Stimulated activated CD4-positive, alpha-beta T cell treated with anti-CD3 and anti-CD28 coated beads, Interleukin-4, amount 100 ng/mL, for 1 hour (primary cell): ENCODE results near the gene MED15.
A peak's percentile ranks its signal among the peaks of the same experiment; 100 is the strongest.
"Not testable (repeated sequence)": the region's sequence is repeated elsewhere in the genome, so short reads cannot be mapped to it uniquely, and the experiment has no call there.

ENCODE experiments used
- DNase-seq: peaks from one replicate; pipeline ENCODE4 v3.0.0-alpha.2; 2020

MED15 gene

DNA sequence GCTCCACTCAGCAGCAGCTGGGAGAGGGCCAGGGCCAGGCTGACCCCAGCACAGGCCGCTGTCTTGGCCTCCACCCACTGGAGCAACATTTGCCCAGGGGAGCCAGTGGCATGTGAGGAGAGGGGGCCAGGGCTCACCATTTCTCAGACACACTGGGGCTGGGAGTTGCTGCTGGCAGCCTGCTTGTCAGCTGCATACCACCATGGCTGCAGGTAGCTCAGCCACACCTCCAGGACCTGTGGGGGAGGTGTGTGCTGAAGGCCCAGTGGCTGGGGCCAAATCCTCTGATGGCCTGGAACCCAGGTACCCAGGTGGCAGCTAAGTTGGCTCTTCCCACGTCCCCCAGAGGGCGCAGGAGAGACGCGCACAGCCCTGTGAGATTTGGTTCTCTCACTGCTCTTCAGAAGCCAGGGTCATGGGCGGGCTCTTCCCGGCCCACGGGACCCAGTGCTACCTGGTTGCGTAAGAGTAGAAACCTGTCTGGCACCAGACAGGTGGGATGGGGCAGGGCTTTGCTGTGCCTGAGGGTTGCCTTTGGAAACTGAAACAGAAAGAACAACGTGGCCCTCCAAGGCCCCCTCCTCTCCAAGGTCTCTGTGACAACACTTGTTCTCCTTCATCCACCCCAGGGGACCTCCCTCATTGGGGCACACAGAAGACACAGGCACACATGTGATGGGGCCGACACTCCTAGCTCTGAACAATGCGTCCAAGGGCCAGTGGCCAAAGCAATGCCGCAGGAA is 98.8 kb downstream of the MED15 start:
- DNase-seq: peak; percentile 67

DNA sequence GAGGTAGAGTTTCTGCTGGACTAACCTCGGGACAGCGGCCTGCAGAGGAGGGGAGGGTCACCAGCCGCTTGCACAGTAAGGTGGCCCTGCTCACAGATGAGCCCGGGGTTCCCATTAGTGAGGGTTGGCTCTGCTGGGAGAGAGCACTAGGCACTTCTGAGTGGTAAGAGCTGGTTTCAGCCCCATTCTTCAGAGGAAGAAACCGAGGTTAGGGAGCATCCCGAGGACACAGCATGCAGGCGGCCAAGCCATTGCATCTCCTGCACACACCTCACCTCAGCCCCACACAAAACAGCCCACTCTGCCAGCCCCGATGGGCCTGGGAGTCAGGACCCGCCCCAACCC is 99.3 kb downstream of the MED15 start:
- DNase-seq: no peak

DNA sequence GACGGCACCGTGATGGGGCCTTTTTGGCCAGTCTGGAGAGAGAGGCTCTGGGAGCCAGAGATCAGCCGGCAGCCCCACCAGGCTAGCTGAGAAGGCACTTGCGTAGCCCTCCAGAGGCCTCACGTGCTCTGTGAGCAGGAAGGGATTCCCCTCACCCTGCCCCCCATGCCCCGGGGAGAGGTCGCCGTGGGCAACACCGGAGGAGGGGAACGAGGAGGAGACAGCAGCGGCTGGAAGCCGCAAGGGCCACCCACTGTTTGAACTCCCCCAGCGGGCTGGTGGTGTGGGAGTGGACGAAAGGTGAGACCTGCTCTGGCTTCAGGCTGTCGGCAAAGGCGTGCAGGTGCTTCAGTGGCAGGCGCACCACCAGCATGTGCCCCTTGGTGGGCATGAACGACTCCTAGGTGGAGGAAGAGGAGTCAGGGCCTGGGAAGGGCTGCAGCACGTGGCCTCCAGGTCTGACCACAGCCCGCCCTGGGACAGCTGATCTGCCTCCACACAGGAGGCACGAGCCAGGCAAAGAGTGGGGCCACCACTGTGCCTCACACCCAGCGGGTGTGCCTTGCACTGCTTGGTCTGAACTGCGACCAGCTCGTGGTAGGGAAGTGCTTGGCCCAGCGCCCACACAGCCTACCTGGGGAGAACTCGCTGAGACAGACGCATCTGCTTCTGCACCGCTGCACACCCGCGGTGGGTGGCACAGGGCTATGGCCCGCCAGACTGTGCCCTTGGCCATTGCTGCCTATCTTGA is 99.9 kb downstream of the MED15 start:
- DNase-seq: no peak

DNA sequence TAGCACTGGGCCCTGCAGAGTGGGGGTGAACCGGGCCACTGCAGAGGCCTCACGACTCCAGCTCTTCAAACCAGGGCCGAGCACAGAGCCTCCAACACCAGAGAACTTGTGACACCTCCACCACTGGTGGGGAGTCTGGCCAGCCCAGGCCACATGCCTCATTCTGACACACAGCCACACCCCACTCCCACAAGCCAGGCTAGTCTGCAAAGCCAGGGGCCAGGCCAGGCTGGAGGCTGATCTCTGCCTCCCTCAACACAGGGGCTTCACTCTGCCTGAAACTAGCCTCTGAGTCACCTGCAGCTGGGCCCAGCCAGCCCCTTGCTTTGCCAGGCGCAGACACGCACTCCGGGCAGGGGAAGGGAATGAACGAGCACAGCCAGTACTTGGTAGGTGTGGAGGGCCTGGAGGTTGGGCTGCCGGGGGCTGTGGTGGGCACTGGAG is 102.9 kb downstream of the MED15 start:
- DNase-seq: no peak

DNA sequence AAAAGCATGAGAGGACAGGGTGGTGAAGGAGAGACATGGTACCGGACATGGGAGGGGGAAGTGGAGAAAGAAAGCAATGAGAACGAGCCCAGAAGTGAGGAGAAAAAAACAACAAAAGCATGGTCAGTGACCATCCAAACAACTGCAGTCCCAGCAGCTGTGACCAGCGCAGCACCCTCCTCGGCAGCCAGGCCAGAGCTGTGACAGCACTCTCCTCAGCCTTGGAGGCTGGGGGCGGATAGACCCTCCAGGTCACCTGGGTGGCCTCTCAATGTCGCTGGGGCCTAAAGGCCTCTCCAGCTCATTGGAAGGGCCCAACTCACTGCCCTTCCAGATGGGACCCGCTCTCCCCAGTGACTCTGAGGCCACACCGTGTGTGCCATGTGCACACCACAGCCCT is 103.3 kb downstream of the MED15 start:
- DNase-seq: no peak

DNA sequence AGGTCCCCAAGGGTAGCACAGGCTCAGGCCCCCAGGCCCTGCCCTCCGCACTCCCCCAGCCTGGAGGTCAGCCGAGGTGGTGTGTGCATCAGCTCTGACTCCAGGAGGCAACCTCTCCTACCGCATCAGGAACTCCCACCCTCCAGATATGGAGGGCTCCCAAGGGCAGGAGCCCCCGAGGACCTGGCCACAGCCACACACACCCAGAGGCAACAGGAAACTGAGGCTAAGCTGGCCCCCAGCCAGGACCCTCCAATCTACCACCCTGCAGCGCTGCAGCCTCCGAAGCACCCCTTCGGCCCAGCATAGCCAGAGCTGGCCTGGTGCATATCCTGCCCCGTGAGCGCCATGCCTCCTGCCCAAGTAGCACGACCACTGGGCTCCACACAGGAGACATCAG is 104.0 kb downstream of the MED15 start:
- DNase-seq: no peak

DNA sequence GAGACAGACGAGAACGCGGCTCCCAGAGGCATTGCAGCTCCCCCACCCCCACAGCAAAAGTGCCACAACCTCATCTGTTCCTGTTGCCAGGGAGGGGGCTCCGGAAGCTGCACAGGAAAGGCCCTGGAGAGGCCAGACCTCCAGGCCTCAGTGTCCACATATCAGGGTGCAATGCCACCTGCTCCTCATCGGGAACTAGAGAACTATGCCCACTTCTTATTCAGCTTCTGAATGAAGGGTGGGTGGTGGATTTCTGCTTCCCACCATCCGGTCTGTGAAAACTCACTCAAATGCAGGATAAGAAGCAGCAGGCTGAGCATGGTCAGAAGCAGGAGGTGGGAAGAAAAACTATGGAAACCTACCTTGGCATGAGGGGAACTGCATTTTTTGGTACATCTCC is 105.9 kb downstream of the MED15 start:
- DNase-seq: no peak

DNA sequence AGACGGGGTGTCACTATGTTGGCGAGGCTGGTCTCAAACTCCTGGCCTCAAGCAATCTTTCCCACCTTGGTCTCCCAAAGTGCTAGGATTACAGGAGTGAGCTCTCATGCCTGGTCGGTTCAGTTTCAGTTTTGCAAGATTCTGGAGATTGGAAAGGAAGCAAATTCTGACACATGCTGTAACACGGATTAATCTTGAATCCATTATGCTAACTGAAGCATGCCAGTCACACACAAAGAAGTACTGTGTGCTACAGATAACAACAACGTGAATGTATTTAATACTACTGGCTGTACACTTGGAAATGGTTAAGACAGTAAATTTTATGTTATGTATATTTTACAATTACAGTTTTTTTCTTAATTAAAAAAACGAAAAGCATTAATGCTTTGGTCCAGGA is 107.6 kb downstream of the MED15 start:
- DNase-seq: no peak

DNA sequence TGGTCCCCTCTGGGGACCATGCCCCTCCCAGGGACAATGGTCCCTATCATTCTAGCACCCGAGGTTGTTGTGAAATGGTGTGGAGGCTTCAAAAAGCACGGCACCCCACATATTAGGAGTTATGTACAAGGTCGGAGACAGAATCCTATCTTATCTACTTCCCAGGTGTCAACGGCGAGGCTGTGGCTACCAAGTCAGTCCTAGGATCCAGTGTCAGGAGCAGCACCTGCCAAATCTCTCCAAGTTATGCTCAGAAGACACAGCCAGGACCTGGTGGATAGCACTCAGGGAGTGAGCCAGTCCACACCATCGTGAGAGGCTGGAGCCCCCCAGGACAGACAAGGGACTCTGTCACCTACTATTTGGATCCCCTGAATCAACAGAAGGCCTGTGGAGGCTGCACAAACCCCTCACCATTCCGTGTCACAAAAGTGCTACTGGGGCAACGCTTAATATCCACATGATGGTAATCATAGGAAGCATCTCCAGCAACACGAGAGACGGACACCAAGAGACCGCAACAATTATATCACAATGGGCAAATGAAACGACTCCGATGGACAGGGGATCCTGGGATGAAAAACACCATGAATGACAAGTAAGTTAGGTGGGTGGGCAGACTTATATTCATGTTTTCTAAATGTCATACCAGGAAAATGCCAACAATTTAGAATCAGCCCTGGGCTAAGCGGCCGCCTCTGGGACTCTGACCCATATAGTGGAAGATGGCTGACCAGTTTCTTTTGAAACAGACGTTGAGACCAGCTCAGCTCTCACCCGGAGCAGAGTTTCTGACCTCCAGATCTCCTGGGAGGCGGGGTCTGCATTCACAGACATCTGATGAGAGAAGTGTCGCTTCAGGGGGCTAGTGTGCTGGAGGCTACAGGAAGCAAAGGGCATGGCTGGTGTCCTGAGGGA is 108.4 kb downstream of the MED15 start:
- DNase-seq: no peak

DNA sequence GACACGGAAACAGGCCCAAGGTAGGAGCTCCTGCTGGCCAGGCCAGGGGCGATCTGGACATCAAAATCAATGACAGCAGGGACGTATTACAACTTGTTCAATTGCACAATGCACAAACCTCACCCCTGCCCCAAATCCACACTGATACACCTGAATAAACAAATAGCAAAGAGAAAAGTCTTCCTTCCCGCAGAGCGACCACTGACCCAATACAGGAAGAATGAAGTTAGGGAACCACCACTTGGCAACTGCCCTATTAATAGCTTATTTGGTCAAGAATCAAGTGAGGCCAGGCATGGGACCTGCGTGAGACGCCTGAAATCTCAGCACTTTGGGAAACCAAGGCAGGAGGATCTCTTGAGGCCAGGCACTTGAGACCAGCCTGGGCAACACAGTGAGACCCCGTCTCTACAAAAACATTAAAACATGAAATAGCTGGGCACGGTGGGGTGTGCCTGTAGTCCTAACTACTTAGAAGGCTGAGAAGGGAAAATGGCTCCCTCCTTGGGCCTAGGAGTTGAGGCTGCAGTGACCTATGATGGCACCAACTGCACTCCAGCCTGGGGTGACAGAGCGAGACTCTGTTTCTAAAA is 109.1 kb downstream of the MED15 start:
- no peak for DNase-seq

DNA sequence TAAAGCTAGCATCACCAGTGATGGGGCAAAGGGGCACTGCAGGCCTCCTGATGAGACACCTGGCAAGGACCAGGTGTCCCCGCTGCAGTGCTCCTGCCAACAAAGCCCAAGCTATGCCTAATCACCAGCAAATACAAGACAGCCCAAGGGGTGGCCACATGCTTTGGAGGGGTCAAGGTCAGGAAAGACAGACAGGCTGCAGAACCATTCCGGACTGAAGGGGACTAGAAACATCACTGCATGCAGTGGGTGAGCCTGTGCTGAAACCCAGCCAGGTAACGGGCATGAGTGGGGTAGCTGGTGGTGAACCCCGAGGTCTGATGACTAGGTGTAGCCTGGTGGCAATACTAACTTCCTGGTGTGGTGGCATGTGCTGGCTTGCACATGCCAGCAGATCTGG is 111.1 kb downstream of the MED15 start:
- DNase-seq: no peak

DNA sequence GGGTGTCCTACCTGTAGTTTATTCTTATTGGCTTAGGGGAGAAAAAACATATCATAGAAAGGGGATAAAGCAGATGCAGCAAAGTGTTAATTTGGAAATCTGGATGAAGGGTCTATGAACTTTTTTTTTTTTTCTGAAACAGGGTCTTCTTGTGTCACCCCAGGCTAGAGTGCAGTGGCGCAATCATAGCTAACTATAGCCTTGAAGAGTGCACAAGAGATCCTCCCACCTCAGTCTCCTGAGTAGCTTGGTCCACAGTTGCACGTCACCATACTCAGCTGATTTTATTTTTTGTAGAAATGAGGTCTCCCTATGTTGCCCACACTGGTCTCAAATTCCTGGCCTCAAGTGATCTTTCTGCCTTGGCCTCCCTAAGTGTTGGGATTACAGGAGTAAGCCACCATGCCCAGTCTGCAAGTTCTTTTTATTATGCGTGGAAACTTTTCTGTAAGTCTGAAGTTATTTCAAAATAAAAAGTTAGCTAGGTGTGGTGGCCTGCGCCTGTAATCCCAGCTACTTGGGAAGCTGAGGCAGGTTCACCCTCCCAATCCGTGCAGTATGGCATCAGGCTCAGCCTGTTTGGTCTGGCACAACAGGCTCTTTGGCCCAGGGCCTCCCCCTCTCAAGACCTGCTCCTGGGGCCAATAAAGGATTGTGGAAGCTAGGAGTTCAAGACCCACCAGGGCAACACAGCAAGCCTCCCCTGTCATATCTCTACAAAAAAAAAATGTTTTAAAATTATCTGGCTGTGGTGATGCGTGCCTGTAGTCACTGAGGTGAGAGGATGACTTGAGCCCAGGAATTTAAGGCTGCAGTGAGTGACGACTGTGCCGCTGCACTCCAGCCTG is 111.9 kb downstream of the MED15 start:
- no peak for DNase-seq

DNA sequence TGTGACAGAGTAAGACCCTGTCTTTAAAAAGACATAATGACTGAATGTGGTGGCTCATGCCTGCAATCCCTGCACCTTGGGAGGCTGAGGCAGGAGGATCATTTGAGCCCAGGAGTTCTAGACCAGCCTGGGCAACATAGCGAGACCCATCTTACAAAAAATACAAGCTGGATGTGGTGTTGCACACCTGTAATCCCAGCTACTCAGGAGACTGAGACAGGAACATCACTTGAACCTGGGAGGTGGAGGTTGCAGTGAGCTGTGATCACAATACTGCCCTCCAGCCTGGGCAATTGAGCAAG is 112.4 kb downstream of the MED15 start:
- DNase-seq: not testable (repeated sequence)

DNA sequence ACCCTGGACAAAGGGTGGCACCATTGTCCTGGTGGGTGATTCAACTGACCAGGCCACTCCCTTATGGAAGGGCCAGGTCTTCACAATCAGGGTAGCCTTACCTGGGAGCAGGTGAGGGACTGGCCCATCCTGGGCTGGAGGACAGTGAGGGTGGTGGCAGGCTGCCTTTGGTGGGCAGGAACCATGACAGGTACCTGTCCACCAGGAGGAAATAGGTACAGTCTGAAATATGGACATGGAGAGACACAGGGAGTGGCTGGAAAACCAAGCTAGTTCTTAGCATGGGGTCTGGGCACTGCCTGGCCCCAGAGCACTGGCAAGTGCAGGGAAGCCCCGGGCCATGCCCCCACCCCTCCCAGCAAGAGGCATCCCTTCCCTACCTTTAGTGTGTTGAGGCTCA is 113.8 kb downstream of the MED15 start:
- DNase-seq: no peak

DNA sequence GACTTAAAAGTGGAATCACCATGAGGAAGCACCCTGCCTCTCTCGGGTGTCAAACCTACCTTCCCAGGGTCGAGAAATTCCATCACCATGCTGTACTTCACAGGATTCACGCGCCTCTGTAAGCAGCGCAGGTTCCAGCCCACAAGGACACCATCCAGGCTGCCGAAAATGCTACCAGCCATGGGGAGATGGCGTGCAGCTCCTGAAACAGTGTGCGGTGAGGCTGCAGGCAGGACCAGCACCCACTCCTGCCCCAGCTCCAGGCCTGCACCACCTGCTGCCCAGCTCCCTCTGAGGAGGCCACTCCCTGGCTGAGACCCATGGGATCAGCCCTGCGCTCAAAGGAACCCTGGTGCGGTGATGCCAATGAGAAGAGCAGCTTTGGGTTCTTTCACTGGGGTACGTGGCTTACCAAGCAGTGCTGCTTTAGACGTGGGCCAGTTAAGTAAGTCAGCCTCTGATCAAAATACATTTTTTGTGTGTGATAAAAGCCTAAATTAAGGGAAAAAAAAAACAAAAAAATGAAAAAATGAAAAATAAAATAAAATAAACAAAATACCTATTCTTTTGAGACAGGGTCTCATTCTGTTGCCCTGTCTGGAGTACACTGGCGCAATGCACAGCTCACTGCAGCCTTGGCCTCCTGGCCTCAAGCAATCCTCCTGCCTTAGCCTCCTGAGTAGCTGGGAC is 115.4 kb downstream of the MED15 start:
- DNase-seq: no peak

DNA sequence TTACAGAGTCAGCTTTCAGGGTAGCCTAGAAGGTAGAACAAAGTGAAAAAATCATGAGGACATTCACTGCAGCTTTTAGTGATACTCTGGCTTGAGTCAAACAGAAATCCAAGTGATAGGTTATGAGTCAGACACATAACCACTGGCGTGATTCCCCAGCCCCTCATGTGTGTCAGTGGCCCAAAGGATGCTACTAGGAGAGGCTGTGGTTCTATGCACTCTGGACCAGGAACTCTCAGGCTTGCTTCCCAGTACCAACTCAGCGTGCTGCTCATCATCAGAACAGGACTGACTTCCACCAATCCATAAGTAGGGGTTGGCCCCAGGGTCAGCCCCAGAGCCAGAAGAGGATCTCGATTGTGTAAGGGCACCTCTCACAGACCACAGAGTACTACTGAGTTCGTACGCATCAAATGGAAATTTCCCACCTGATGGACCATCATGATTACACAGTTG is 116.8 kb downstream of the MED15 start:
- peak; percentile 15 for DNase-seq

DNA sequence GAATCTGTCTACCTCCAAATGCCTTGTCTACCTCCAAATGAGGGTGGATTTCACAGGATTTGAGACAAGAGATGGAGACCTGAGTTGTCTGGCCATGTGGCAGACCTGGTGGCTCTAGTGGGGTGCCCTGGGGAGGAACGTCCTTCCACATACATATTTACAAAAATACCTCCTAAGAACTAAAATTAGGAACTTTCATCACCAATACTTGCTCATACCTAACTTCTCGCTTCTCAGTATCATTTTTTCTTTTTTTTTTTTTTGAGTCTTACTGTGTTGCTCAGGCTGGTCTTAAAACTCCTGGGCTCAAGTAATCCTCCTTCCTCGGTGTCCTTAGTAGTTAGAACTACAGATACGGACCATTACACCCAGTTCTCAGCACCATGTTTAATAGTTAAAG is 117.9 kb downstream of the MED15 start:
- no peak for DNase-seq

DNA sequence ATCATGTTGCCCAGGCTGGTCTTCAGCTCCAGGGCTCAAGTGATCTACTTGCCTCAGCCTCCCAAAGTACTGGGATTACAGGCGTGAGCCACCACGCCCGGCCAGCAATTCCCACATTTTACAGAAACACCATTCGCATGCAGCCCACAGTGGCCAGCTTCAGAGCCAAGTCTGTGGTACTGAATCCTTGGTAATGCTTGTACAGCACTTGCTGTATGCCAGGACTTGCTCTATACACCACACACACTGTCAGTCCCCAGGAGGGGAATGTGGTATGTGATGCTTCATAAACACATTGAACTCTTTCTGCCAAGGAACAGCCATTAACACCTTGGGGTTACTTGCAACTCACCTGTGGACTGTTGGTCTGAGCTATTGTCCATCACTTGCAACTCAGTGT is 119.4 kb downstream of the MED15 start:
- no peak for DNase-seq

DNA sequence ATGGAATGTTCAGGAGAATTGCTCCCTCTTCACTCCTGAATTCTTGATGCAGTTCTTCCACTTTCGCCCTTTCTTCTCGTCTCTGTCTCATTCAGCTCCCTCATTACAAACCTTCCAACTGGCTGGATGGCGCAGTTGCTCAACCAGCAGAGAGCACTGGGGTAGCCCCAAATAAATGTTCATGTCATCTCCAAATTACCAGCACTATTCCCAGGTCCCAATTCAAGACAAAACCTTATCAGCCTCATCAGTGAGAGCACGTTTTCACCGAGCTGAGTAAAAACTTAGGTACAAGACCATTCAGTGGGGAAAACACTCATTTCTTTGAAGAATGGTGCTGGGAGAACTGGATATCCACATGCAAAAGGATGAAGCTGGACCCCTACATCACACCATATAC is 120.0 kb downstream of the MED15 start:
- DNase-seq: no peak

DNA sequence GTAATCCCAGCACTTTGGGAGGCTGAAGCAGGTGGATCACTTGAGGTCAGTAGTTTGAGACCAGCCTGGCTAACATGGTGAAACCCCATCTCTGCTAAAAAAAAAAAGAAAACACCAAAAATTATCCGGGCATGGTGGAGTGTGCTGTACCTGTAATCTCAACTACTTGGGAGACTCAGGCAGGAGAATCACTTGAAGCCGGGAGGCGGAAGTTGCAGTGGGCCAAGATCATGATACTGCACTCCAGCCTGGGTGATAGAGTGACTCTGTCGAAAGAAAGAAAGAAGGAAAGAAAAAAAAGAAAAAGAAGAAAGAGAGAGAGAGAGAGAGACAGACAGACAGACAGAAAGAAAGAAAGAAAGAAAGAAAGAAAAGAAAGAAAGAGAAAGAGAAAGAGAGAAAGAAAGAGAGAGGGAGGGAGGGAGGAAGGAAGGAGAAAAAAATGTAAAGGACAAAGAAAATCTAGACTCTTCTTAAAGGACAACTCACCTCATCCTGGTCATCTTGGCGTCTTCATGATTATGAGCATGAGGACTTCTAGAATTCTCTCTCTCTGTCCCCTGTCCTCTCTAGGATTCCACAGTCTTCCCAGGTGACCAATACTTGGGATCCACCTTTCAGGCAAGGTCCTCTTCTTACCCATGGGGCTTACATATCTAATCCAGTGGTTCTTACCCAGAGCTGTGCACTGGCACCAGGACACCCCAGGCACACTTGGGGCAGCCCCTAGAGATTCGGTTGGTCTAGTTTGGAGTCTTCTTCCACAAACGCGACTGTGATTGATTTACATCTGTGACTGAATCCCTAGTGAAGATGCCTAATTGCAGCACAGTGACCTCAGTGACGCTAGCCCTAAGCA is 120.9 kb downstream of the MED15 start:
- DNase-seq: no peak

DNA sequence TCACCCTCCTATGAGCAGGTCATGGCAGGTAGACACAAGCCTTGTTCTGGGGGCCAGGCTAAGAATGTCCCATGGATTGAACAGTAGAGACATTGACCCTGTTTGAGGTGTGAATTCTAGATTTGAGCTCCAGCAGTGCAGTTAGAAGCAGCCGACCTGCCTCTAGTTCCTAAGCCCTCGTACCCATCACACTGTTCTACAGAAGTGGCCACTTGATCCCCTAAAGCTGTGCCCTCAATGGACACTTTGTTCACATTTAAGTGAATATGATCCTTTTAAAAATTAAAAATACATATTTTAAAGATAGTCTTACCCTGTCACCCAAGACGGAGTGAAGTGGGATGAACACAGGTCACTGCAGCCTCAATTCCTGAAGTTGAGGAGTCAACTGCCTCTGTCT is 122.0 kb downstream of the MED15 start:
- DNase-seq: no peak
